Transverse colon (tissue), 4 donors: ENCODE results near the gene TMEM181. TPM values are rescaled to one million over a fixed set of nuclear protein-coding genes. Genes with fewer than 3 reads are reported as not detected.
A peak's percentile ranks its signal among the peaks of the same experiment; 100 is the strongest.

Experiments
- DNase-seq: peaks from one replicate; pipeline ENCODE4 v3.0.0-alpha.2; 2019
- H3K27ac ChIP-seq, 4 donors: fragments of 200-600 bp; sonication (generic); 2 replicates each; pipeline ENCODE4 v1.5.1; 2016 to 2018; ENCODE audit warnings: inconsistent platforms in 4 of 4
- H3K27me3 ChIP-seq: fragments of 200-600 bp; sonication (generic); 2 replicates; pipeline ENCODE4 v1.5.1; 2017; ENCODE audit warnings: inconsistent platforms
- H3K36me3 ChIP-seq, 4 donors: fragments of 200-600 bp; sonication (generic); 2 replicates each; pipeline ENCODE4 v1.5.1; 2017 to 2019; ENCODE audit warnings: inconsistent platforms in 4 of 4
- H3K4me1 ChIP-seq, 4 donors: fragments of 200-600 bp; sonication (generic); 2 replicates each; pipeline ENCODE4 v1.5.1; 2017 to 2020; ENCODE audit warnings: inconsistent platforms in 4 of 4
- H3K4me3 ChIP-seq, 4 donors: fragments of 200-600 bp; sonication (generic); 1 replicate in 1 of 4; 2 replicates in 3 of 4; pipeline versions ENCODE4 v1.5.1 to v1.6.1; 2017 to 2019; ENCODE audit warnings: inconsistent platforms in 4 of 4
- H3K9me3 ChIP-seq, 2 donors: fragments of 200-600 bp; sonication (generic); 2 replicates each; pipeline ENCODE4 v1.5.1; 2017 to 2019; ENCODE audit warnings: inconsistent platforms in 2 of 2
- CTCF ChIP-seq, 5 experiments: fragments of 200-600 bp in 3 of 5; fragments of 450-650 bp in 2 of 5; sonication (generic) in 3 of 5; IDR thresholded peaks; 1 replicate in 2 of 5; 2 replicates in 3 of 5; pipeline ENCODE4 v1.5.1; 2016 to 2017; ENCODE audit warnings: antibody characterized with exemption in 5 of 5, inconsistent platforms in 3 of 5, mild to moderate bottlenecking in 2 of 5, moderate library complexity in 1 of 5
- EP300 ChIP-seq: sonication (generic); formaldehyde crosslinking; IDR thresholded peaks from one replicate; pipeline ENCODE4 v1.6.1; 2017; ENCODE audit warnings: antibody characterized with exemption, low read depth
- POLR2A ChIP-seq: fragments of 450-650 bp; IDR thresholded peaks from one replicate; pipeline ENCODE4 v1.6.1; 2016; ENCODE audit warnings: antibody characterized with exemption, mild to moderate bottlenecking, moderate library complexity
- POLR2AphosphoS5 ChIP-seq, 3 donors: sonication (generic); formaldehyde crosslinking; IDR thresholded peaks; one replicate each; pipeline ENCODE4 v1.6.1; 2016; ENCODE audit warnings: antibody characterized with exemption in 3 of 3
- WGBS, 2 donors: methylation state at CpG; one replicate each; pipeline ENCODE4 v1.1.5; 2018; ENCODE audit warnings: low coverage in 1 of 2; 5-methylcytosine and 5-hydroxymethylcytosine counted together
- in situ Hi-C, 4 donors: fragments of 200-750 bp; cut with MboI; loops; one replicate each; pipeline versions ENCODE4 v1.15.0 to v1.15.1; 2017; ENCODE audit warnings: low sequenced_read_pairs in 3 of 4, low pct_ligation_motif_present in 1 of 4, low pct_unique_long_range_greater_than_20kb in 1 of 4
- intact Hi-C: fragments of 100-400 bp; cut with DNase I; formaldehyde crosslinking; loops from one replicate; pipeline ENCODE4 v1.15.1; 2023; ENCODE audit warnings: low total_unique reads
- total RNA-seq, 4 donors: library from RNA; depleted of rRNA; stranded (reverse); fragments of >200 nt; gene quantifications; one replicate each; pipeline ENCODE4 v1.1.0, GENCODE V29; 2016

Gene TMEM181
- total RNA-seq, 4 donors from 2014 or later = 15.7 to 41.3 (median 34.2) TPM

- H3K36me3 ChIP-seq = no peaks in the 10 kb centered on the region
- H3K4me3 ChIP-seq = peak within 1 kb of the TSS; percentile 69 to 86 (median 76)
- no peak for TF ChIP-seq EP300
- peak; percentile 99 for TF ChIP-seq POLR2AphosphoS5 (IDR thresholded peaks at IDR 0.05)
- no peak for TF ChIP-seq CTCF (IDR thresholded peaks at IDR 0.05)
- TF ChIP-seq POLR2A = peak; percentile 99
- H3K27me3 ChIP-seq = no peaks in the 10 kb centered on the region
- peaks cover 15 to 39% (median 28%) of the 10 kb centered on the region in 4 donors for H3K4me1 ChIP-seq
- peak within 1 kb of the TSS; percentile 95 to 99 (median 96) for H3K27ac ChIP-seq
- no peaks in the 10 kb centered on the region for H3K9me3 ChIP-seq
- DNase-seq = peak; percentile 95
- WGBS, 2 donors = 0% methylated on average over 42 of the region's 81 CpGs; no CpG with 5 or more reads in 1 of the 2 donors
- in situ Hi-C loops (no loop called here), intact Hi-C loops (no loop called here)
Measured at GRCh38 chr6:158644231-158645063, 84.6 kb downstream of the TMEM181 start, which contains the start of gene DYNLT1. TSS of gene DYNLT1 (minus strand) at chr6:158644743. CDS start at chr6:158644708, 35 bp downstream.

- no peaks in the 10 kb centered on the region for H3K27me3 ChIP-seq
- 29 to 40% methylated on average over 15 to 21 of the region's 21 CpGs for WGBS, 2 donors
- peak overlapping the region; percentile 95 to 99 (median 96) for H3K27ac ChIP-seq
- in situ Hi-C loops (no loop called here), intact Hi-C loops (no loop called here)
- peaks cover 15 to 38% (median 28%) of the 10 kb centered on the region in 4 donors for H3K4me1 ChIP-seq
- H3K36me3 ChIP-seq = no peaks in the 10 kb centered on the region
- H3K9me3 ChIP-seq = no peaks in the 10 kb centered on the region
- peak overlapping the region; percentile 69 to 86 (median 76) for H3K4me3 ChIP-seq
- DNase-seq = no peak
- TF ChIP-seq EP300 = no peak
- TF ChIP-seq CTCF (IDR thresholded peaks at IDR 0.05) = no peak
- TF ChIP-seq POLR2A = no peak
- no peak for TF ChIP-seq POLR2AphosphoS5 (IDR thresholded peaks at IDR 0.05)
Measured at GRCh38 chr6:158645064-158646022, 85.5 kb downstream of the TMEM181 start.

- no peak for DNase-seq
- peaks cover 15 to 31% (median 28%) of the 10 kb centered on the region in 4 donors for H3K4me1 ChIP-seq
- WGBS, 2 donors = 81 to 88% methylated on average over 4 to 10 of the region's 10 CpGs
- H3K9me3 ChIP-seq = no peaks in the 10 kb centered on the region
- no peak for TF ChIP-seq CTCF (IDR thresholded peaks at IDR 0.05)
- TF ChIP-seq POLR2A = no peak
- TF ChIP-seq POLR2AphosphoS5 (IDR thresholded peaks at IDR 0.05) = no peak
- no peak overlapping the region for H3K4me3 ChIP-seq
- in situ Hi-C loops (no loop called here), intact Hi-C loops (no loop called here)
- H3K27me3 ChIP-seq = no peaks in the 10 kb centered on the region
- peak overlapping the region in 1 of 4 donors; percentile 98 for H3K27ac ChIP-seq
- no peaks in the 10 kb centered on the region for H3K36me3 ChIP-seq
Measured at GRCh38 chr6:158646023-158646910, 86.4 kb downstream of the TMEM181 start.
